Measurements from ENCODE around the gene MYO9B.

DNA sequence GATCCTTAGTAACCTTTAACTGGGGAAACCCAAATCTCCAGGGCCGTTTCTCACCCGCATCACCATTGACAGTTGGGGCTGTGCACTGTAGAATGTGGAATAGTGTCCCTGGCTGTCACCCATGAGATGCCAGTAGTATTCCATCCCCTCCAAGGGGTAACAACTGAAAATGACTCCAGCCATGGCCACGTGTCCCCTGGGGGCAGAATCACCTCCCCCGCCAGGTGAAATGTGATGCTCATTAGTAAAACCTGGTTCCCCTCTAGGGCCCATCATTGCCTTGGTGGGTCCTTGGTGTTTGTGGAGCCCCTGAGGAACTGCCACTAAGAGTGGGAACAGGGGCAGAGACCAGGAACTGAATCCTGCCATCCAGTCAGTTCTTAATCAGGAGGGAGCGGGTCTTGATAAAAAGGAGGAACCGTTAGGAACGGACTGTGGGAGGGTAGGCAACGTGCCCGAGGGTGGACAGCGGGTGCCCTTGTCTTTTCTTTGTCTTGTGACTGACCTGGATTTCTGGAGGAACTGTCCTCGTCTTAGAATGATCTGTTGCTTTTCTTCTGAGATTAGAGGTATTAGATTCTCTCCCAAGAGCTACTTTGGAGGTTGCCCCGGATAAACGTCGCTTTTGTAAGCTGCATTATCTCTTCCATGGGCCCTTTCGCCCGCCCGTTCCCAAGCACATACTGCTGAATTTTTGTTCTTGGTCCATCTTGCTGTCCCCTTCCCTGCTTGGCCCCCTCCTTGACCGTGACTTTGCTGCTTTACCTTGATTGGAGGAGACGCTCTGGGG, 3.5 kb downstream of the MYO9B start:
- TF ChIP-seq GATA2 (IDR thresholded peaks at IDR 0.05; ENCODE audit: low read depth, low read length), result no peak
- TF ChIP-seq GATA3 (IDR thresholded peaks at IDR 0.05; ENCODE audit: low read depth, low read length), result no peak

Data from SH-SY5Y (cell line).